AG04449 (cell line): ENCODE results near the gene ETV6.
A peak's percentile ranks its signal among the peaks of the same experiment; 100 is the strongest.

ENCODE experiments used
- CTCF ChIA-PET: fragments of 350-600 bp; formaldehyde crosslinking; extraction: SDS; loops from one replicate; lab custom pipeline; 2021; ENCODE audit warnings: antibody characterized with exemption; lab: Yijun Ruan, JAX
- POLR2A ChIA-PET: fragments of 400-600, 350-600 bp; formaldehyde crosslinking; extraction: SDS; loops from one replicate; lab custom pipeline; 2020; ENCODE audit warnings: antibody characterized with exemption, inconsistent platforms; lab: Yijun Ruan, JAX
- DNase-seq: peaks from one replicate; pipeline ENCODE4 v3.0.0-alpha.2; 2010; ENCODE audit warnings: low read depth, low spot score
- H3K4me3 ChIP-seq: 2 replicates; pipeline ENCODE4 v1.5.1; 2011; ENCODE audit warnings: low read depth, mild to moderate bottlenecking, control low read depth, low read length
- TF ChIP-seq, protein P1 (sequence below): IDR thresholded peaks from one replicate; pipeline ENCODE4 v1.5.1; 2011; ENCODE audit warnings: mild to moderate bottlenecking, moderate library complexity, low read length, control low read depth, inconsistent platforms; ENCODE audit not compliant: insufficient read depth; ENCODE audit errors: missing control alignments

ETV6 gene

DNA sequence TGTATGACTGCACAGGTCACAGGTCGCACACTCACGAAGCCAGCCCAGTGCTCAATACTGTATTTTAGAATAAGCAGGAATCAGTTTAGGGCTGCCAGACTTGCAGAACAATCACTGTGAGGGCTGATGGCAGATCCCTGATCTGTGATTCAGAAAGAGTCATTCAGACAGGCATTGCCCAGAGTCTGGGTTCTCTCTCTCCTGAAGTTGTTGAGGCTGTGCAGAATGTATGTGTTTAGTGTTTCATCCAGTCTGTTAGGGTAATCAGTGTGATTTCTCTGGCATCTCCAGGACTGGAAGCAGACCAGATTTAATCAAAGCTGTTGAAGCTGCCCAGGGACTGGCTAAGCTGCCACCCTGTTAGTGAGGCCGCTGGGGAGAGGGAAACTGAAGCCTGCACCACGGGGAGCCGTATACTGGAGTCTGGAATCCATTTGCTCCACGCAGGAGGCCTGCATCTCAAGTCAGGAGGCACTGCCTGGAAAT, 69.3 kb downstream of the ETV6 start:
- DNase-seq: peak; percentile 70
- ChIA-PET POLR2A (interaction anchor here (1.0 kb wide), 1 partner anchor 69 kb away, joined by 3 read pairs; the partner anchor contains the start of gene ETV6), CTCF (no interaction called here)
- TF ChIP-seq, protein P1, sequence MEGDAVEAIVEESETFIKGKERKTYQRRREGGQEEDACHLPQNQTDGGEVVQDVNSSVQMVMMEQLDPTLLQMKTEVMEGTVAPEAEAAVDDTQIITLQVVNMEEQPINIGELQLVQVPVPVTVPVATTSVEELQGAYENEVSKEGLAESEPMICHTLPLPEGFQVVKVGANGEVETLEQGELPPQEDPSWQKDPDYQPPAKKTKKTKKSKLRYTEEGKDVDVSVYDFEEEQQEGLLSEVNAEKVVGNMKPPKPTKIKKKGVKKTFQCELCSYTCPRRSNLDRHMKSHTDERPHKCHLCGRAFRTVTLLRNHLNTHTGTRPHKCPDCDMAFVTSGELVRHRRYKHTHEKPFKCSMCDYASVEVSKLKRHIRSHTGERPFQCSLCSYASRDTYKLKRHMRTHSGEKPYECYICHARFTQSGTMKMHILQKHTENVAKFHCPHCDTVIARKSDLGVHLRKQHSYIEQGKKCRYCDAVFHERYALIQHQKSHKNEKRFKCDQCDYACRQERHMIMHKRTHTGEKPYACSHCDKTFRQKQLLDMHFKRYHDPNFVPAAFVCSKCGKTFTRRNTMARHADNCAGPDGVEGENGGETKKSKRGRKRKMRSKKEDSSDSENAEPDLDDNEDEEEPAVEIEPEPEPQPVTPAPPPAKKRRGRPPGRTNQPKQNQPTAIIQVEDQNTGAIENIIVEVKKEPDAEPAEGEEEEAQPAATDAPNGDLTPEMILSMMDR: no peak
- H3K4me3 ChIP-seq: no peak overlapping the region

DNA sequence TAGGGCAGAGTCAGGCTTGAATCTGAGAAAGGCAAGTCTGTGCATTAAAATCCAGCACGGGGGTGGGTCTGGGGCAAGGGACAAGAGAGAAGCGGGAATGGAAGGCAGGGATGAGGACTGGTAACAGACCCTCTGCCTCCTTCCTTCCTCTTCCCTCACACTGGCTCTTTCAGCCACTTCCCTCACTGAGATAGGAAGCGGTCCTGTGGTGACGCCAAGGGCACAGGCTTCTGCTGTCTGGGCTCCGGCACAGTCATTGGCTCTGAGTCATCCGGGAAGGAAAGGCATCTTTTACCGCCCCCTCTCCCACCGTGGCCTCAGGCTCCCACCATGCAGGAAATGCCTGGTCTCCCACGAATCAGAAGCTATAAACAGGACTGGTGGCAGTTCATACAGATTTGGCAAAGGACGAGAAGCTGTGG, 70.2 kb downstream of the ETV6 start:
- CTCF ChIA-PET: no interaction called here

DNA sequence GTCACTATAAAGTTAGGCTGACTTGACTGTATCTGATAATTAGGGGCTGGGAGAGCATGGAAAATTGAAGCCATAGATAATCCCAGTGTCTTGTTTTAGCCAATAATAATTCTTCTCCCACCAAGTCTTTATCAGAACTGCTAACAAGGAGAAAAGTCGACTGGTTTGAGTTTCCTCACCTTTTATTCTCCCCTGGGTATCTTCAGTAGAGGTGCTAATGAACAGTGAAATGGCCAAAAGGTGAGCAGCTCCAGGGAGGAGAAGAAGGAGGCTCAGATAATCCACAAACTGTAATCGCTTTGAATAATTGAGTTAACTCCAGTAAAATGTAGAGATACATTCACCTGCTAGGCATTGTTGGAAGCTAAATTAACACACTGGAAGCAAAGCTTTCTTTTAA, 72.6 kb downstream of the ETV6 start:
- TF ChIP-seq, protein P1: no peak
- ChIA-PET POLR2A (no interaction called here), CTCF (interaction anchor here (0.6 to 1.4 kb wide), 2 partner anchors 10 to 13 kb away, joined by 3 to 5 read pairs; no protein-coding TSS in a partner anchor)

More for the DNA sequence above, 70.2 kb downstream of the ETV6 start:
- POLR2A ChIA-PET: interaction anchor here (1.0 kb wide), 2 partner anchors 44 to 70 kb away, joined by 3 read pairs; partner anchors contain the start of gene ETV6
- peak; percentile 85 for DNase-seq
- H3K4me3 ChIP-seq: no peak overlapping the region
- TF ChIP-seq, protein P1: no peak

DNA sequence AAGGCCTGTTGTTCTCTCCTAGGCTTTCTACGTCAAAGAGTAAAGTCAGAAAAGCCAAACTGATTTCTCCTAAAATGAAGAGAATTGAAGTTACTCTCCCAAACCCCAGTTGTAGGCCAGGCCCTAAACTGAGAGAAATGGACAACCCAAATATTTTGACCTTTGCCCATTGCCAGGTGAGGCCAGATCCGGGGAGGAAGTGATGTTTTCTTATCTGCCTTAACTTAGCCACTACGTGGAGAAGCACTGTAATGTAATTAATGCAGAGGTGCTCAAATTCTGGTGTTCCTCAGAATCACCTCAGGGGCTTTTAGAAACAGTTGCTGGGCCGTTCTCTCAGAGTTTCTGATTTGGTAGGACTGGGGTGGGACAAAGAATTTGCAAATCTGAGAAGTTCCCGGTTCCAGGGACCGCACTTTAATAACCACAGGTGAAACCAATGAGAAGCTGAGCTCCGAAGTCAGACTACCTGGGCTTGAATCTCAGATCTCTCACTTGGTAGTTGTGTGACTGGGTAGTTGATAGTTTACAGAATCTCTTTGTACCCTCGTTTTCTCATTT, 73.2 kb downstream of the ETV6 start:
- POLR2A ChIA-PET: no interaction called here
- no peak for DNase-seq
- TF ChIP-seq, protein P1: no peak
- H3K4me3 ChIP-seq: no peak overlapping the region
- CTCF ChIA-PET: interaction anchor here (0.6 kb wide), 1 partner anchor 9 kb away, joined by 3 read pairs; no protein-coding TSS in a partner anchor

More for the DNA sequence above, 72.6 kb downstream of the ETV6 start:
- no peak overlapping the region for H3K4me3 ChIP-seq
- DNase-seq: no peak

DNA sequence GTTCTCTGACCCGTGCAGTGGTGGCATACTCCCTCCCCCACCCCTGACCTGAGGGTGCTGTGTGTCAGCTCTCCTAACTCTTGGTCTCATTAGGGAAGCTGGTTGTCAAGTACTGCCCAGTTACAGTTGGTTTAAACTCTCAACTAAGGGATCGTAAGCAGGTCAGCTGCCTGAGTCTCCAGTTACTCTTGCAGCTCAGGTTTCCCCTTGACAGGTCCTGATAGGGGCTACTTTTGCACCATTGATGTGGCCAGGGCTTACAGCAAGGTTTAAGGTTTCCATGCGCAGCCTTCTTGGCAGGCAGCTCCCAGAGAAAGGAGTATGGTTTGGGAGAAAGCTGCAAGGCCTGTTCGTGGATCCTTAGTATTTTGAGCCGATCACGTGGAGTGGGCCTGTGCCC, 74.5 kb downstream of the ETV6 start:
- POLR2A ChIA-PET: no interaction called here
- no peak overlapping the region for H3K4me3 ChIP-seq
- TF ChIP-seq, protein P1: no peak
- CTCF ChIA-PET: no interaction called here
- no peak for DNase-seq

DNA sequence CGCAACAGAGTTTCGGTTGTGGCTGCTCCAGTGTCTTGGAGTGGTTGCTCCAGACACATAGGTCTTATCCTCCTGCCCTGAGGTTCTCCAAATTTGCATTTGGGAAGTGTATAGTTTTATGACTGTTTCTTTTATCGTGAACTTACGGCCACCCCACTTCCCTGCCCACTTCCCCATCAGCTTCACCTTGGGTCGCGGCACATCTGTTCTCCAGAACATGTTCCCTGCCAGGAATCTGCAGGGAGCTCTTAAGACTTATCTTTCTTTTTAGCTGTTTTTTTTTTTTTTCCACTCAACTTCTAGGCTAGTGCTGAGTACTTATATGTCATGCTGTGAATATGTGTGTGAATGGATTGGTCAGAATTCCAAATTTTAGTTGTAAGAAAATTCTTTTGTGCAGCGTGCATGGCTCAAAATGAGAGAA, 75.4 kb downstream of the ETV6 start:
- TF ChIP-seq, protein P1: no peak
- ChIA-PET CTCF (no interaction called here), POLR2A (no interaction called here)
- H3K4me3 ChIP-seq: no peak overlapping the region
- DNase-seq: no peak
